GM12872 (cell line): ENCODE results near the gene ARMC8.
A peak's percentile ranks its signal among the peaks of the same experiment; 100 is the strongest.

ENCODE experiments used
- CTCF ChIP-seq: IDR thresholded peaks from 3 replicates; pipeline ENCODE4 v1.5.1; 2011; ENCODE audit warnings: low read depth, mild to moderate bottlenecking, low read length, moderate library complexity; ENCODE audit not compliant: insufficient read depth

ARMC8 gene

DNA sequence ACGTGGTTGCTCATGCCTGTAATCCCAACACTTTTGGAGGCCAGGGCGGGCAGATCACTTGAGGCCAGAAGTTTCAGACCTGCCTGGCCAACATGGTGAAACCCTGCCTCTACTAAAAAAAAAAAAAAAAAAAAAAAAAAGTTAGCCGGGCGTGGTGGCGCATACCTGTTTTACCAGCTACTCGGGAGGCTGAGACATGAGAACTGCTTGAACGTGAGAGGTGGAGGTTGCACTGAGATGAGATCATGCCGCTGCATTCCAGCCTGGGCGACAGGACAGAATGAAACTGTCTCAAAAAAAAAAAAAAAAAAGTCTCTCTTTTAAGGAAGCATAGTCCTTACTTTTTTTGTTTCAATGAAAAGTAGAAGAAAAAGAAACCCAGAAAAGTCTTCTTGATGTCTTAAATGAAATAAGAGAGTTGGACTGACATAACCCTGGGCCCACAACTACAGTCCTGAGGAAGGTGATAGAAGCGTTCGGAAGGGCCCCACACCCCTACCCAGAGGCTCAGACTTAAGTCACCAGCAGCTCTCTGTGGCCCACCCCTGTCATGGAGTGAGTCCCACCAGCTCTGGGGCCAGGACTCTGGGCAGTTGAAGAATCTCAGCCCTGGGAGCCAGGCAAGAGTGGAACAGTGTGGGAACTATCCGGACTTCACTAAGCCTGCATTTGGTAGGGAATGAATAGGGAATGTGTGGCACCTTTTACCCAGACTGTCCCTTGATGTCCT, 139.9 kb downstream of the ARMC8 start:
- no peak for TF ChIP-seq CTCF

DNA sequence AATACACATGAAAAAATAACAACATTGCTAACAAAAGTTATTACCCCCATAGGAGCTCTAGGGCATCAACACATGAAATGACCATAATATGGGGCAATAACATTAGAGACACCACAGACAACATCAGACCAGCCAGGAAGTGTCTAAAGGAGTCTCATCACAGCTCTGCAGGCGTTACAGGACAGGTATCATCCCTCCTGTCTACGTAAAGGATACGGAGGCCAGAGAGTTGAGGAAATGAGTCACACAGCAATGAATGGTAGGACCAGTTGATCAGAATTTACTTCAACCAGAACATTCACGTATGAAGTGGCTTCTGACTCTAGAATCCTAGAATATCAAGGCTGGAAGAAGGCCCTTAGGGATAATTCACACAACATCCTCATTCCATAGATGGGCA, 140.7 kb downstream of the ARMC8 start:
- no peak for TF ChIP-seq CTCF

- TF ChIP-seq CTCF = peak; percentile 14; the same call in 1 of the 3 replicates
These were observed 141.2 kb downstream of the ARMC8 start for GRCh38 chr3:138328341-138328740.

- TF ChIP-seq CTCF = peak; percentile 77
These were observed 142.3 kb downstream of the ARMC8 start, which contains the start of gene NME9 for GRCh38 chr3:138329127-138329983. Gene NME9 (minus strand): TSS chr3:138329851. CDS start chr3:138329335, 516 bp downstream.

DNA sequence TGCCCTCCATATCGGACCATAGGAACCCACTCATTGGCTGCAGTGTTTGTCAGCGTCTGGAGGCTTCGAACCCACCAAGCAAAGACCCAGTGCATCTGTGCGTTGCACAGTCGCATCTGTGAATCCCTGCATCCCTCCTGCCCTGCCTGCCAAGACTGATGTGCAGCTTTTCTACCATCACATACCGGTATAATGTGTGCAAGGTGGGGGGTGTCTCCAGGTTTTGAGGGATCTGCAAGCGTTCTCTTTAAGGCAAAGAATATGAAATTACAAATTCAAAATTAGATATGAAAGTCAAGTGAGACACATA, 142.8 kb downstream of the ARMC8 start:
- TF ChIP-seq CTCF = no peak

DNA sequence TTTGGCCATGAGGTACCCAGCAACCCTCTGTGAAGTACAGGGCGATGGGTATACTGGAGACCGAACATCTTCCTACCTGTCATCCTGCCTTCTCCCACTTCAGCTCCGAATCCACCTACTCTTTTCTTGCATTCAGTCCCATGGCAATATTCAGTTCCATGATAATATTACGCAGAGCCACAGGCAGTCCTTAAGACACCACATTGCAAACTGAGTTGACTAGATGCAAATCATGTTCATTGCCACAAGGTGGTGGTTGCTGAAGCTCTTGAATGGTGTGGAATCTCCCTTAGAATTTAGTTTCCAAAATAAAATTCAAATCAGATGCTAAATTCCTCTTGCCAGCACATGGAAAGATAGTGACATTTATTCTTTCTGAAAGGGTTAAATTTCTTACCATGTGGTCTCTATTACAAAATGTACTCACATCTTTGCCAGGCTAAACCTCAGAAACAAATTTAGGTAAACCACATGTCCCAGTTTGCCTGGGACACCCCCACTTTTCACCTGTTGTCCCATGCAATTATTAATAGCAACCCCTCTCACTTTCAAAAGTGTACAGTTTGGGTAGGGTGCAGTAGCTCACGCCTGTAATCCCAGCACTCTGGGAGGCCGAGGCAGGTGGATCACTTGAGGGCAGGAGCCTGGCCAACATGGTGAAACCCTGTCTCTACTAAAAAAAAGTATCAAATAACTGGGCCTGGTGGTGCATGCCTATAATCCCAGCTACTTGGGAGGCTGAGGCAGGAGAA, 144.2 kb downstream of the ARMC8 start:
- 0 out of 3 replicates have a peak, but pooled peaks have one; percentile 13 for TF ChIP-seq CTCF
